ENCODE results near the gene SKP1. TPM values are rescaled to one million over a fixed set of nuclear protein-coding genes. Genes with fewer than 3 reads are reported as not detected.

SKP1 gene
- total RNA-seq, 1 experiment from 2014 or later, result 245 TPM

GRCh38 chr5:134177369-134178095, 782 bp upstream of the SKP1 start:
- ChIA-PET CTCF (interaction anchor here (0.9 to 1.5 kb wide), 4 partner anchors 9 to 138 kb away, joined by 3 to 6 read pairs (median 4); no protein-coding TSS in a partner anchor), RAD21 (ENCODE audit: low non-redundant PET in 1 of 2, low total read pairs in 2 of 2, uncharacterized antibody in 2 of 2, unreplicated experiment in 2 of 2) (no interaction called here), POLR2A (interaction anchor here (0.7 to 2.4 kb wide), 9 partner anchors 9 to 194 kb away, joined by 3 to 10 read pairs (median 3); partner anchors contain the start of gene UBE2B)
- DNase-seq (ENCODE audit: low read depth, low spot score), result peak; percentile 59
- Histone ChIP-seq H3K79me2 (ENCODE audit: insufficient read depth, low read length) (peaks cover 41% of the 10 kb centered on the region), H3K9me2 (ENCODE audit: insufficient read depth) (no peaks in the 10 kb centered on the region), H3K4me3 (replicated peaks in 1 of 2; ENCODE audit: low read depth in 1 of 2, low read length in 2 of 2) (peak overlapping the region; percentile 78 to 84), H3K4me1 (ENCODE audit: control insufficient read depth in 1 of 2, insufficient read depth in 2 of 2, low read length in 2 of 2) (peaks cover 14 to 18% of the 10 kb centered on the region in 2 experiments), H3K9ac (ENCODE audit: low read length) (peak overlapping the region; percentile 94), H2AFZ (ENCODE audit: low read depth, low read length, poor library complexity, severe bottlenecking) (peak overlapping the region; percentile 80), H3K9me3 (ENCODE audit: control insufficient read depth in 1 of 2, insufficient read depth in 1 of 2, low read depth in 1 of 2, low read length in 2 of 2) (no peaks in the 10 kb centered on the region), H3K27me3 (ENCODE audit: insufficient read depth, low read length) (no peaks in the 10 kb centered on the region), H4K20me1 (ENCODE audit: insufficient read depth) (peaks cover 11% of the 10 kb centered on the region; the same call in 1 of the 2 replicates), H3K36me3 (ENCODE audit: control insufficient read depth in 1 of 2, insufficient read depth in 2 of 2, low read length in 2 of 2) (peaks cover 4 to 6% of the 10 kb centered on the region in 2 experiments; a peak in 3 of 4 replicates), H3K4me2 (ENCODE audit: low read length) (peak overlapping the region; percentile 100), H3K27ac (ENCODE audit: low read depth, low read length) (peak overlapping the region; percentile 96)
- ATAC-seq, result peak; percentile 56
- intact Hi-C loops (cut with micrococcal nuclease), result no loop called here
- BruUV-seq (replicated peaks), result TSS peak; percentile 94
- TF ChIP-seq POLR2AphosphoS5 (IDR thresholded peaks at IDR 0.05; ENCODE audit: low read depth, low read length), result peak; percentile 32
- peak; percentile 11 for TF ChIP-seq POLR2A (IDR thresholded peaks at IDR 0.05; ENCODE audit: borderline replicate concordance, extremely low read depth, insufficient read depth, insufficient read length)
- TF ChIP-seq TCF7L2 (IDR thresholded peaks at IDR 0.05; ENCODE audit: borderline replicate concordance, extremely low read depth, insufficient read depth, insufficient read length), result peak; percentile 73
- no peak for TF ChIP-seq ZFX (IDR thresholded peaks at IDR 0.05)

DNA sequence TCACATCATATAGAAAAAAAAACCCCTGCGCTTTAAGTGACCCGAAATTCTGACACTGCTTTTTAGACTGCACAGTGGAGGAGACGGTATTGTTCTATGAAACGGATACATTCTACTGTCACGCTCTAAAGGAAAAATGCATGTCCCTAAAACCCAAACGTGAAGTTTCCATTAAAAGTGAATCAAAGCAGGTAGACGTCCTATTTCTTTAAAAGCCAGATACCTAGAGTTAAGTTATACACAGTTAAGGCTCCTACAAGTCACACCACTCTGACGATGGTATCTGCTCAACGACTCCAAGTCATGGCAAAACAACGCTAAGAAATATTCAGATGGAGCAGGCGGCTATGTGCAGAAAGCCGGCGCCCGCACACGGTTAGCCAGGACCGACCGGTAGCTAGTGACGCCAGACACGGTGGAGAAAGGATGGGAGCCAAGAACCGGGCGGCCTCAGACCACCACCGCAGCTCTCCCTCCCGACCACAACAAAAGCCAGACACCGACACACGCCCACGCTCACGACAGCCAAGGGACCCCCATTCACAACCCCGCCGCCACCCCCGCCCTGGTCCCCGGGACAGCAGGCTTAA, 734 bp downstream of the SKP1 start:
- DNase-seq (ENCODE audit: low read depth, low spot score) (no peak), ATAC-seq (peak; percentile 10)
- Histone ChIP-seq H3K9me2 (ENCODE audit: insufficient read depth) (no peaks in the 10 kb centered on the region), H3K4me3 (replicated peaks in 1 of 2; ENCODE audit: low read depth in 1 of 2, low read length in 2 of 2) (peak overlapping the region; percentile 78 to 84), H3K79me2 (ENCODE audit: insufficient read depth, low read length) (peaks cover 56% of the 10 kb centered on the region), H4K20me1 (ENCODE audit: insufficient read depth) (peaks cover 11% of the 10 kb centered on the region; the same call in 1 of the 2 replicates), H3K4me1 (ENCODE audit: control insufficient read depth in 1 of 2, insufficient read depth in 2 of 2, low read length in 2 of 2) (peaks cover 14 to 18% of the 10 kb centered on the region in 2 experiments), H3K27ac (ENCODE audit: low read depth, low read length) (peak overlapping the region; percentile 96), H3K9ac (ENCODE audit: low read length) (peak overlapping the region; percentile 94), H2AFZ (ENCODE audit: low read depth, low read length, poor library complexity, severe bottlenecking) (no peak overlapping the region), H3K9me3 (ENCODE audit: control insufficient read depth in 1 of 2, insufficient read depth in 1 of 2, low read depth in 1 of 2, low read length in 2 of 2) (no peaks in the 10 kb centered on the region), H3K27me3 (ENCODE audit: insufficient read depth, low read length) (no peaks in the 10 kb centered on the region), H3K36me3 (ENCODE audit: control insufficient read depth in 1 of 2, insufficient read depth in 2 of 2, low read length in 2 of 2) (peaks cover 16 to 20% of the 10 kb centered on the region in 2 experiments), H3K4me2 (ENCODE audit: low read length) (peak overlapping the region; percentile 100)
- ChIA-PET POLR2A (interaction anchor here (0.7 to 2.4 kb wide), 6 partner anchors 15 to 77 kb away, joined by 3 to 10 read pairs (median 3); no protein-coding TSS in a partner anchor), CTCF (interaction anchor here (0.7 to 1.5 kb wide), 2 partner anchors 36 to 113 kb away, joined by 3 read pairs; no protein-coding TSS in a partner anchor), RAD21 (ENCODE audit: low non-redundant PET in 1 of 2, low total read pairs in 2 of 2, uncharacterized antibody in 2 of 2, unreplicated experiment in 2 of 2) (interaction anchor here in 1 of 2 experiments (0.5 kb wide), 1 partner anchor 170 kb away, joined by 6 read pairs; no protein-coding TSS in a partner anchor)
- BruUV-seq (replicated peaks), result no TSS peak
- peak; percentile 45 for TF ChIP-seq TCF7L2 (IDR thresholded peaks at IDR 0.05; ENCODE audit: borderline replicate concordance, extremely low read depth, insufficient read depth, insufficient read length)
- TF ChIP-seq FOSL1 (IDR thresholded peaks at IDR 0.05; ENCODE audit: low read depth), result no peak
- TF ChIP-seq, protein P1, sequence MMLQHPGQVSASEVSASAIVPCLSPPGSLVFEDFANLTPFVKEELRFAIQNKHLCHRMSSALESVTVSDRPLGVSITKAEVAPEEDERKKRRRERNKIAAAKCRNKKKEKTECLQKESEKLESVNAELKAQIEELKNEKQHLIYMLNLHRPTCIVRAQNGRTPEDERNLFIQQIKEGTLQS (IDR thresholded peaks at IDR 0.05), result no peak
- intact Hi-C loops (cut with micrococcal nuclease), result no loop called here
